HepG2 (cell line): ENCODE results near the gene ZNF557. TPM values are rescaled to one million over a fixed set of nuclear protein-coding genes. Genes with fewer than 3 reads are reported as not detected.

ENCODE experiments used
- MEIS1 ChIP-seq: sonication (generic); formaldehyde crosslinking; IDR thresholded peaks from 2 replicates; pipeline ENCODE4 v1.9.0; 2021; ENCODE audit warnings: mild to moderate bottlenecking, missing genetic modification reagents, moderate library complexity, borderline replicate concordance
- REXO4 ChIP-seq: sonication (generic); formaldehyde crosslinking; IDR thresholded peaks from 2 replicates; pipeline ENCODE4 v1.8.0; 2022; ENCODE audit warnings: missing genetic modification reagents, mild to moderate bottlenecking, borderline replicate concordance
- SOX13 ChIP-seq, 3 experiments: fragments of 450-650 bp in 1 of 3; sonication (generic) in 1 of 3; formaldehyde crosslinking in 1 of 3; IDR thresholded peaks in 2 of 3; conservative IDR thresholded peaks in 1 of 3; 2 replicates each; pipeline versions ENCODE4 v1.5.0 to v1.6.1; 2016 to 2020; ENCODE audit warnings: antibody characterized with exemption in 1 of 3, mild to moderate bottlenecking in 1 of 3, missing compliant biosample characterization in 1 of 3, missing genetic modification reagents in 1 of 3, moderate library complexity in 1 of 3
- TEAD3 ChIP-seq: optimal IDR thresholded peaks from 2 replicates; pipeline ENCODE3; 2016; ENCODE audit warnings: borderline replicate concordance
- ZBTB21 ChIP-seq: sonication (generic); formaldehyde crosslinking; IDR thresholded peaks from 2 replicates; pipeline ENCODE4 v1.4.0; 2020; ENCODE audit warnings: missing genetic modification reagents
- ZFP36 ChIP-seq: fragments of 150-350 bp; IDR thresholded peaks from 2 replicates; pipeline ENCODE4 v1.6.1; 2018; ENCODE audit warnings: borderline replicate concordance, low read length, low read depth; ENCODE audit not compliant: partially characterized antibody
- ZNF383 ChIP-seq: sonication (generic); formaldehyde crosslinking; IDR thresholded peaks from 2 replicates; pipeline ENCODE4 v1.4.0; 2020; ENCODE audit warnings: missing genetic modification reagents, mild to moderate bottlenecking, borderline replicate concordance
- ZNF720 ChIP-seq: sonication (generic); formaldehyde crosslinking; IDR thresholded peaks from 2 replicates; pipeline ENCODE4 v1.4.0; 2020; ENCODE audit warnings: missing genetic modification reagents
- ZNF841 ChIP-seq: sonication (generic); formaldehyde crosslinking; IDR thresholded peaks from 2 replicates; pipeline ENCODE4 v1.8.1; 2023; ENCODE audit warnings: missing genetic modification reagents, borderline replicate concordance
- polyA plus RNA-seq, 8 experiments: library from polyadenylated mRNA; depleted of rRNA in 3 of 8; stranded (reverse) in 7 of 8; unstranded in 1 of 8; fragments of >200 nt; fragmentation: Illumina TruSeq in 4 of 8; extraction: Trizol in 4 of 8; gene quantifications; 2 replicates each; pipeline versions ENCODE4 v1.2.1 to v1.2.3, GENCODE V29; 2011 to 2016; ENCODE audit warnings: low read depth in 4 of 8, missing spikeins in 1 of 8, mixed read lengths in 1 of 8; ENCODE audit not compliant: insufficient read depth in 1 of 8
- total RNA-seq, 5 experiments: library from RNA; depleted of rRNA; stranded (reverse); fragments of >200 nt; fragmentation: Illumina TruSeq; extraction: Trizol; gene quantifications; 2 replicates each; pipeline ENCODE4 v1.2.3, GENCODE V29; 2016; ENCODE audit warnings: low read depth in 1 of 5
- TF ChIP-seq, protein P1 (sequence below): sonication (generic); formaldehyde crosslinking; IDR thresholded peaks from 2 replicates; pipeline ENCODE4 v1.4.0; 2020; ENCODE audit warnings: missing genetic modification reagents
- TF ChIP-seq, protein P2 (sequence below), 2 experiments: sonication (generic) in 1 of 2; formaldehyde crosslinking in 1 of 2; IDR thresholded peaks; 2 replicates each; pipeline versions ENCODE4 v1.5.1 to v1.6.1; 2011 to 2020; ENCODE audit warnings: borderline replicate concordance in 1 of 2, low read depth in 1 of 2, low read length in 1 of 2, mild to moderate bottlenecking in 1 of 2, missing genetic modification reagents in 1 of 2, moderate library complexity in 1 of 2
- TF ChIP-seq, protein P3 (sequence below): sonication (generic); formaldehyde crosslinking; IDR thresholded peaks from 2 replicates; pipeline ENCODE4 v1.4.0; 2020; ENCODE audit warnings: missing genetic modification reagents
- TF ChIP-seq, protein P4 (sequence below): sonication (generic); formaldehyde crosslinking; IDR thresholded peaks from 2 replicates; pipeline ENCODE4 v1.4.0; 2020; ENCODE audit warnings: missing genetic modification reagents
- TF ChIP-seq, protein P5 (sequence below): sonication (generic); formaldehyde crosslinking; conservative IDR thresholded peaks from 2 replicates; pipeline ENCODE4 v1.4.0; 2020; ENCODE audit warnings: missing genetic modification reagents

The ZNF557 gene
- total and polyA plus RNA-seq, 2 of the 13 experiments (the other 11 are each of a cell fraction or from before 2014, with no cell fraction given), result 2.1 to 7.8 TPM

DNA sequence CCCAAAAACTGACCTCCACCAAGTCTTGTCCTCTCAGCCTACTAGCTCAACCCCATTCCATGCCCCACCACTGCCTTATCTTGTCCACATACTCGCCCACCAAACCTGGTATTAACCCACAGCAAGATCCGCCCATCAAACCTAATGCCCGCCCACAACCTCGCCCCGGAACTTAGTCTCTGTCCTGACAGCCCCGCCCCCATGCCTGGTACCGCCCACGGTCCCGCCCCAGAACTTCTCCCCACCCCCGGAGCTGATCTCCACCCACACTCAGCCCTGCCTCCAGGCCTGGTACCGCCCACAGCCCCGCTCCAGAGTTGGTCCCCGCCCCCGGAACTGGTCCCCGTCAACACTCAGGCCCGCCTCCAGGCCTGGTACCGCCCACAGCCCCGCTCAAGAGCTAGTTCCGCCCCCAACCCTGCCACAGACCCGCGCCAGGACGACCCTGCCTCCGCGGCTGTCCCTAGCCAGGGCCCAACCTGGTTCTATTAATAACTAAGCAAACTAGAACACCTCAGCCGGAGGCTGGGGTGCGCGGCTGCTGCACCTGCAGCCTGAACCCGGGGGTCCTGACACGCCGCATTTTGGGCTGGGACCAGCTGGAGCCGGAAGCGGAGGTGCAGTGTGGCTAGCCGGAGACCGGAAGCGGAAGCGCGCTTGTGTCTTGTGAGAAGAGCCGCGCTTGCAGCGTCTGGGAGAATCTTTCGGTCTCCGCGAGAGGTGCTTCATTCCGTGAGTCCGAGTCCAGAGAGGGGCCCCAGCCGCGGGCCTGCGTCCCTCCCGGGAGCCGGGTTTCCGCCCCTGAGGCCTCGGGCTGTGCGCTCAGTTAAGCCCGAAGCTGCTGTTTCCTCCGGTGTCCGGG is at the start of gene ZNF557 (continued):
- TF ChIP-seq ZNF383 (CRISPR knock-in tag), result no peak
- TF ChIP-seq ZNF720 (CRISPR knock-in tag), result no peak
- TF ChIP-seq, protein P1, sequence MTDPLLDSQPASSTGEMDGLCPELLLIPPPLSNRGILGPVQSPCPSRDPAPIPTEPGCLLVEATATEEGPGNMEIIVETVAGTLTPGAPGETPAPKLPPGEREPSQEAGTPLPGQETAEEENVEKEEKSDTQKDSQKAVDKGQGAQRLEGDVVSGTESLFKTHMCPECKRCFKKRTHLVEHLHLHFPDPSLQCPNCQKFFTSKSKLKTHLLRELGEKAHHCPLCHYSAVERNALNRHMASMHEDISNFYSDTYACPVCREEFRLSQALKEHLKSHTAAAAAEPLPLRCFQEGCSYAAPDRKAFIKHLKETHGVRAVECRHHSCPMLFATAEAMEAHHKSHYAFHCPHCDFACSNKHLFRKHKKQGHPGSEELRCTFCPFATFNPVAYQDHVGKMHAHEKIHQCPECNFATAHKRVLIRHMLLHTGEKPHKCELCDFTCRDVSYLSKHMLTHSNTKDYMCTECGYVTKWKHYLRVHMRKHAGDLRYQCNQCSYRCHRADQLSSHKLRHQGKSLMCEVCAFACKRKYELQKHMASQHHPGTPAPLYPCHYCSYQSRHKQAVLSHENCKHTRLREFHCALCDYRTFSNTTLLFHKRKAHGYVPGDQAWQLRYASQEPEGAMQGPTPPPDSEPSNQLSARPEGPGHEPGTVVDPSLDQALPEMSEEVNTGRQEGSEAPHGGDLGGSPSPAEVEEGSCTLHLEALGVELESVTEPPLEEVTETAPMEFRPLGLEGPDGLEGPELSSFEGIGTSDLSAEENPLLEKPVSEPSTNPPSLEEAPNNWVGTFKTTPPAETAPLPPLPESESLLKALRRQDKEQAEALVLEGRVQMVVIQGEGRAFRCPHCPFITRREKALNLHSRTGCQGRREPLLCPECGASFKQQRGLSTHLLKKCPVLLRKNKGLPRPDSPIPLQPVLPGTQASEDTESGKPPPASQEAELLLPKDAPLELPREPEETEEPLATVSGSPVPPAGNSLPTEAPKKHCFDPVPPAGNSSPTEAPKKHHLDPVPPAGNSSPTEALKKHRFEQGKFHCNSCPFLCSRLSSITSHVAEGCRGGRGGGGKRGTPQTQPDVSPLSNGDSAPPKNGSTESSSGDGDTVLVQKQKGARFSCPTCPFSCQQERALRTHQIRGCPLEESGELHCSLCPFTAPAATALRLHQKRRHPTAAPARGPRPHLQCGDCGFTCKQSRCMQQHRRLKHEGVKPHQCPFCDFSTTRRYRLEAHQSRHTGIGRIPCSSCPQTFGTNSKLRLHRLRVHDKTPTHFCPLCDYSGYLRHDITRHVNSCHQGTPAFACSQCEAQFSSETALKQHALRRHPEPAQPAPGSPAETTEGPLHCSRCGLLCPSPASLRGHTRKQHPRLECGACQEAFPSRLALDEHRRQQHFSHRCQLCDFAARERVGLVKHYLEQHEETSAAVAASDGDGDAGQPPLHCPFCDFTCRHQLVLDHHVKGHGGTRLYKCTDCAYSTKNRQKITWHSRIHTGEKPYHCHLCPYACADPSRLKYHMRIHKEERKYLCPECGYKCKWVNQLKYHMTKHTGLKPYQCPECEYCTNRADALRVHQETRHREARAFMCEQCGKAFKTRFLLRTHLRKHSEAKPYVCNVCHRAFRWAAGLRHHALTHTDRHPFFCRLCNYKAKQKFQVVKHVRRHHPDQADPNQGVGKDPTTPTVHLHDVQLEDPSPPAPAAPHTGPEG (CRISPR knock-in tag), result 0 out of 2 replicates have a peak, but pooled peaks have one; percentile 24
- TF ChIP-seq, protein P2, sequence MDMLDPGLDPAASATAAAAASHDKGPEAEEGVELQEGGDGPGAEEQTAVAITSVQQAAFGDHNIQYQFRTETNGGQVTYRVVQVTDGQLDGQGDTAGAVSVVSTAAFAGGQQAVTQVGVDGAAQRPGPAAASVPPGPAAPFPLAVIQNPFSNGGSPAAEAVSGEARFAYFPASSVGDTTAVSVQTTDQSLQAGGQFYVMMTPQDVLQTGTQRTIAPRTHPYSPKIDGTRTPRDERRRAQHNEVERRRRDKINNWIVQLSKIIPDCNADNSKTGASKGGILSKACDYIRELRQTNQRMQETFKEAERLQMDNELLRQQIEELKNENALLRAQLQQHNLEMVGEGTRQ (IDR thresholded peaks at IDR 0.05; ENCODE audit: low read depth, low read length), result no peak
- TF ChIP-seq, protein P2 (CRISPR knock-in tag; IDR thresholded peaks at IDR 0.05; ENCODE audit: borderline replicate concordance), result no peak
- TF ChIP-seq, protein P3, sequence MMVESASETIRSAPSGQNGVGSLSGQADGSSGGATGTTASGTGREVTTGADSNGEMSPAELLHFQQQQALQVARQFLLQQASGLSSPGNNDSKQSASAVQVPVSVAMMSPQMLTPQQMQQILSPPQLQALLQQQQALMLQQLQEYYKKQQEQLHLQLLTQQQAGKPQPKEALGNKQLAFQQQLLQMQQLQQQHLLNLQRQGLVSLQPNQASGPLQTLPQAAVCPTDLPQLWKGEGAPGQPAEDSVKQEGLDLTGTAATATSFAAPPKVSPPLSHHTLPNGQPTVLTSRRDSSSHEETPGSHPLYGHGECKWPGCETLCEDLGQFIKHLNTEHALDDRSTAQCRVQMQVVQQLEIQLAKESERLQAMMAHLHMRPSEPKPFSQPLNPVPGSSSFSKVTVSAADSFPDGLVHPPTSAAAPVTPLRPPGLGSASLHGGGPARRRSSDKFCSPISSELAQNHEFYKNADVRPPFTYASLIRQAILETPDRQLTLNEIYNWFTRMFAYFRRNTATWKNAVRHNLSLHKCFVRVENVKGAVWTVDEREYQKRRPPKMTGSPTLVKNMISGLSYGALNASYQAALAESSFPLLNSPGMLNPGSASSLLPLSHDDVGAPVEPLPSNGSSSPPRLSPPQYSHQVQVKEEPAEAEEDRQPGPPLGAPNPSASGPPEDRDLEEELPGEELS (CRISPR knock-in tag), result no peak
- TF ChIP-seq, protein P4, sequence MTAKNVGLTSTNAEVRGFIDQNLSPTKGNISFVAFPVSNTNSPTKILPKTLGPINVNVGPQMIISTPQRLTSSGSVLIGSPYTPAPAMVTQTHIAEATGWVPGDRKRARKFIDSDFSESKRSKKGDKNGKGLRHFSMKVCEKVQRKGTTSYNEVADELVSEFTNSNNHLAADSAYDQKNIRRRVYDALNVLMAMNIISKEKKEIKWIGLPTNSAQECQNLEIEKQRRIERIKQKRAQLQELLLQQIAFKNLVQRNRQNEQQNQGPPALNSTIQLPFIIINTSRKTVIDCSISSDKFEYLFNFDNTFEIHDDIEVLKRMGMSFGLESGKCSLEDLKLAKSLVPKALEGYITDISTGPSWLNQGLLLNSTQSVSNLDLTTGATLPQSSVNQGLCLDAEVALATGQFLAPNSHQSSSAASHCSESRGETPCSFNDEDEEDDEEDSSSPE, result no peak
- TF ChIP-seq TEAD3 (CRISPR knock-in tag), result peak; percentile 15
- TF ChIP-seq REXO4, result no peak
- no peak for TF ChIP-seq ZFP36
- no peak for TF ChIP-seq SOX13 (IDR thresholded peaks at IDR 0.05)
- no peak for TF ChIP-seq SOX13 (CRISPR knock-in tag; conservative IDR thresholded peaks at IDR 0.05 in 1 of 2, IDR thresholded peaks at IDR 0.05 in 1 of 2)
- TF ChIP-seq, protein P5, sequence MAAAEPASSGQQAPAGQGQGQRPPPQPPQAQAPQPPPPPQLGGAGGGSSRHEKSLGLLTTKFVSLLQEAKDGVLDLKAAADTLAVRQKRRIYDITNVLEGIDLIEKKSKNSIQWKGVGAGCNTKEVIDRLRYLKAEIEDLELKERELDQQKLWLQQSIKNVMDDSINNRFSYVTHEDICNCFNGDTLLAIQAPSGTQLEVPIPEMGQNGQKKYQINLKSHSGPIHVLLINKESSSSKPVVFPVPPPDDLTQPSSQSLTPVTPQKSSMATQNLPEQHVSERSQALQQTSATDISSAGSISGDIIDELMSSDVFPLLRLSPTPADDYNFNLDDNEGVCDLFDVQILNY, result no peak
- no peak for TF ChIP-seq MEIS1 (CRISPR knock-in tag)
- TF ChIP-seq ZNF841 (CRISPR knock-in tag), result no peak
- peak; percentile 27; the same call in 1 of the 2 replicates for TF ChIP-seq ZBTB21
